Non-pigmented ciliary epithelial cell (primary cell): Measurements from ENCODE around the gene DUSP19.
A peak's percentile ranks its signal among the peaks of the same experiment; 100 is the strongest.
"Not testable (repeated sequence)": the region's sequence is repeated elsewhere in the genome, so short reads cannot be mapped to it uniquely, and the experiment has no call there.

Source experiments
- DNase-seq: peaks from one replicate; pipeline ENCODE4 v3.0.0-alpha.2; 2010; ENCODE audit warnings: low read depth

DUSP19 gene, protein sequence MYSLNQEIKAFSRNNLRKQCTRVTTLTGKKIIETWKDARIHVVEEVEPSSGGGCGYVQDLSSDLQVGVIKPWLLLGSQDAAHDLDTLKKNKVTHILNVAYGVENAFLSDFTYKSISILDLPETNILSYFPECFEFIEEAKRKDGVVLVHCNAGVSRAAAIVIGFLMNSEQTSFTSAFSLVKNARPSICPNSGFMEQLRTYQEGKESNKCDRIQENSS

GRCh38 chr2:183078464-183079138 lies at the start of gene DUSP19:
Gene DUSP19 (plus strand): TSS chr2:183078747. CDS start chr2:183078934, 187 bp downstream.
- peak; percentile 78 for DNase-seq

- DNase-seq = no peak
Observed at GRCh38 chr2:183029219-183029618, 49.3 kb upstream of the DUSP19 start.

- DNase-seq = no peak
Observed at GRCh38 chr2:183031911-183032794, 46.4 kb upstream of the DUSP19 start.

DNA sequence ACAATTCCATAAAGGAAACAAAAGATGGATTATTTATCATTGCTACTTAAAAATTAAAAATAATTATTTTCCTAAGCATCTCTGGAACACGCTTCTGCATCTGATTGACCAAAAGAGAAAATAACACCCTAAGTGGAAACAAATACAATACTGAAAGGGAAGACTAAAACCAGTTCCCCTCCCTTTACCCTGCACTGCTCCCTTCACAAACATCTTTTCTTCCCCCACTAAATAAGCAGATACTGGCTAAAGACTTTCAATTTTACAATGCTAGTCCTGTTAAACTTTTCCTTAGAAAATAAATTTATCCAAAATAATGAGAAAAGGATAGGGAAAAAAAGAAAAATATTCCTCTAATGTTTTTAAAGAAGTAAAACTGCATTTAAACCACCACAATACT lies 44.6 kb upstream of the DUSP19 start:
- no peak for DNase-seq

- DNase-seq = peak; percentile 56
Observed at GRCh38 chr2:183034806-183035205, 43.7 kb upstream of the DUSP19 start.

DNA sequence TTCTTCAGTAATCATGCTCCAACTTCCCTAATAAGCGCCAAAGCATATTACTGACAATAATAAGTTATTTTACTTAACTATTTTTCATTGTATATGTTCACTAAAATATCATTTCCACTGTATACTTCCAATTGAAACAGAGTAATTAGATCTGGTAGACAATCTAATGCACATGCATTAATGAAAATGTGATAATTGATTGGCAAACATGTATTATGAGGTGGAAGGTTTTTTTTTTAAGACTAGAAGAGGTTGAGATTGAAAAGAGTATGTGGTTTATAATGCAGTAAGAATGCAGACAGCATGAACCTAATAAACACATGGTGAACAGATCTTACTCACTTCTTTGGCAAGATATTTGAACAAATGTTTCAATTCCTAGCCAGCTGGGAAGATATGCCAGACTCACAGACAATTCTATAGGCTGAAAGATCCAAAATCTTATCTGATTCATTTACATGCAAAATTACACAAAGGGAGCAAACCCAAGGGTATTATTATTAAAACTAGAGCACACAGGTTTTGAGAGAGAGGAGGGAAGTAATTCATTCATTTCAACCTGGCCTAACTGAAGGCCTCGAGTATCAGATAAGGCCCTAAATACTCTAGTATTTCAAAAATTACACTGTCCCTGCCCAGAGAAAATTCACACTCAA lies 43.1 kb upstream of the DUSP19 start:
- peak; percentile 53 for DNase-seq

DNA sequence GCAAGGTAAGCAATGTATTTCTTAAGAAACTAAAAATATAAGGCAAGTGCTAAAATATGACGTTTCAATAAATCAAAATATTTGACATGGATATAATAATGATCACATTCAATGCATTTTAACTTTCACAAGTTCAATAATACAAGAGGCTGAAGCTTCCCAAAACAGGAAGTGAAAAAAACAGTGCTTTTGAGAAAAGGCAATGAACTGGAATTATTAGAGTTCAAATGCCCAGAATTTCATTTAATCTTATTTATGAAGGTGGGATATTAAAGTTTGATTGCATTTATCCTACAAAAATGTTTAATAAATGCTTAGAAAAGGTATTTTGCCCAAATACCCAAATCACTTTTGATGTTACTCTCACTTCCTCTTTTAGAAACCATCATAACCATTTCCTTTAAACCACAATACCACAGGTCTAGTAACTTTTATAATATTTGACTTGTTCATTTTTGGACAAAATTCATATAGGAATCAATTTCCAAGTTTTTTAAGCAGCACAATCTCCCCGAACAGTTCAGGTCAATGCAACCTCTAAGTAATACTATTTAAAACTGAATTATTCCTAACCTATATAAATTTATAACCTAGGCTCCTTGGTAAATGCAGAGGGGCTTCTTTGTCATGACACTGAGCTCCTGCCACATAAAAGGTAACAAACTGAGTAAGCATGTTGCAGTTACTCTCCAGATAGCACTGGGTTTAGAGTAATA lies 42.4 kb upstream of the DUSP19 start:
- no peak for DNase-seq

DNA sequence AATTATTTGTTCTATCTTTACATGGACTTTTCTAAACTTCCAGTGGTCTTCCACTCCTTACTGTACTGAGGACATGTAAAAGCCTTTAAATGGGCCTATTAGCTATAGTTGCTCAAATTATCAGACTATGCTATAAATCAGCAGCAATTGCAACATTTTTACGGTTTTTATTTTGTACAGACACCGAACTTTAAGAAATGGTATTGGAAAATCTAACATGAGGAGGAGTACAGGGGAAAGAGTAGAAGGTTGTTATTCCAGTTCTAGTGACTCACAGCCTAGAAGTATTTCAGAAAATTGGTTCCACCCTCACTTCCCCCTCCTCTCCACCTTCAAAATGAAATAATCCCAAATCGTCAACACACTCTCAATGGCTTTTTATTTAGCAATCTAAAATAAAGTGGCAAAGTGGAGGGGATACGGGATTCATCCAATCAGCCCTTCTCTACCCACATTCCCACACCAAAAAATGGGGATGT lies 41.4 kb upstream of the DUSP19 start:
- no peak for DNase-seq

- DNase-seq = no peak
Observed at GRCh38 chr2:183037553-183038340, 40.8 kb upstream of the DUSP19 start.

DNA sequence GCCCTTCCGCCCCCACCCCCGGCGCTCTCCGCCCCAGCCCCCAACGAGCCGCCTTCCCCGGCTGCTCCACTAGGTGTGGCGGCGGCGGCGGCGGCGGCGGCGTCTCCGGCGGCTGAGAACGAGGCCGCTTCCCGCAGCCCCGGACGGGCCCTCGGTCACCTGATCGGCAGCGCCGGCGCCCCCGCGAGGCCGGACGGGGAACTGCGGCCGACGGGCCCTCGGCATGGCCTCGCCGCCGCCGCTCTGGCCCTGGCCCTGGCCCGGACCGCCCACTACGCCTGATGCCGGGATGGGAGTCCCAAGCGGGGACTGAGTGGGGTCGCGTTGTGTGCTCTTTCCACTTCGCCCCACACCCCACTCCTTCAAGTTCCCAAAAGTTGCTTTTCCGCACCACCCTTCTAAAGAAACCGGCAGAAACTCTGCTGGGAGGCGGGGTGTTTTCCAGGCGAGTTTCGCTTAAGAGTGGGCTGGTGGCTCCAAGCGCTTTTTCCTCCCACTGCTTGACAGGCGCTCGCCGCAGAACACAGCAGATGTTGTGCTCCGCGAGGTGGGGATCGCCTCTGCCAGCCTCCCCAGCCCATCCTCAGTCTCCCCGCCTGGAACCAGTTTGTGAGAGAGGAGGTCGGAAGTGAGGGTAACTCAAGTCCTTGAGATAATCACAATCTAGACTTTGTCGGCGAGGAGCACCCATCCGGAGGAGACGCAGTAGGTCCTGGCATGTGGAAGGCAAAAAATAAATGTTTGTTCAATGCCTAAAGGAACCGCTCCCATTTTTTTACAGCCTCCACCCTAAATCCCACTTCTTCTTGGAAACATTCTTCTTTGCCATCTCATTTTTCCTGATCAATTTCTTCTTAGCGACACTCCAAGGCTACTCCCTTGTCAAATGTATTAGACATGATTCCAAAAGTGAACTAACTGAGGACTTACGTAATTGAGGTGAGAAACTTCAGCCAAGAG lies 39.9 kb upstream of the DUSP19 start, which contains the start of gene NCKAP1:
NCKAP1 (minus strand) TSS at position 117 of the 960 bp plus-strand sequence. CDS start 358 bp downstream, outside the sequence.
- DNase-seq = no peak

DNA sequence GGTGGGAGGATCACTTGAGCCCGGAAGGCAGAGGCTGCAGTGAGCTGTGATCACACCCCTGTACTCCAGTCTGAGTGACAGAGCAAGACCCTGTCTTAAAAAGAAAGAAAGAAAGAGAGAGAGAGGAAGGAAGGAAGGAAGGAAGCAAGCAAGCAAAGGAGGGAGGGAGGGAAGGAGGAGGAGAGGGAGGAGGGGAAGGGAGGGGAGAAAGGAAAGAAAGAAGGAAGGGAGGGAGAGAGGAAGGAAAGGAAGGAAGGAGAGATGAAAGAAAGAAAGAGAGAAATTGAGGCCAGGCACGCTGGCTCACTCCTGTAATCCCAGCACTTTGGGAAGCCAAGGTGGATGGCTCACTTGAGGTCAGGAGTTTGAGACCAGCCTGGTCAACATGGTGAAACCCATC lies 37.9 kb upstream of the DUSP19 start:
- DNase-seq = no peak

- DNase-seq = not testable (repeated sequence)
Observed at GRCh38 chr2:183043580-183043979, 35.0 kb upstream of the DUSP19 start.

DNA sequence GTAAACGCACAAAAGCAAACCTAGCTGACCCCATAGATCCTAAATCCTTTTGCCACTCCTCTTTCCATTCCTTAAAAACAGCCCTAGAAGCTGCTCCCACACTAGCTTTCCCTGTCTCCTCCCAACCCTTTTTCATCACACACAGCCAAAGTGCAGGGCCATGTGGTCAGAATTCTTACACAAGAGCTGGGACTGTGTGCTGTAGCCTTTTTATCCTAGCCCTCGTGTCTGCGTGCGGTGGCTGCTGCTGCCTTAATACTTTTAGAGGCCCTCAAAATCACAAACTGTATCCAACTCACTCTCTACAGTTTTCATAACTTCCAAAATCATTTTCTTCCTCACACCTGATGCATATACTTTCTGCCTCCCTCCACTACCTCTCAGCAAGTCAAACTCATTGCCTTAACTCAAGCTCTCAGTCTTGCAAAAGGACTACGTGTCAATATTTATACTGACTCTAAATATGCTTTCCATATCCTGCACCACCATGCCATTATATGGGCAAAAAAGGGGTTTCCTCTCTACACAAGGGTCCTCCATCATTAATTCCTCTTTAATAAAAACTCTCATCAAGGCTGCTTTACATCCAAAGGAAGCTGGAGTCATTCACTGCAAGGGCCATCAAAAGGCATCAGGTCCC lies 30.9 kb upstream of the DUSP19 start:
- not testable (repeated sequence) for DNase-seq

DNA sequence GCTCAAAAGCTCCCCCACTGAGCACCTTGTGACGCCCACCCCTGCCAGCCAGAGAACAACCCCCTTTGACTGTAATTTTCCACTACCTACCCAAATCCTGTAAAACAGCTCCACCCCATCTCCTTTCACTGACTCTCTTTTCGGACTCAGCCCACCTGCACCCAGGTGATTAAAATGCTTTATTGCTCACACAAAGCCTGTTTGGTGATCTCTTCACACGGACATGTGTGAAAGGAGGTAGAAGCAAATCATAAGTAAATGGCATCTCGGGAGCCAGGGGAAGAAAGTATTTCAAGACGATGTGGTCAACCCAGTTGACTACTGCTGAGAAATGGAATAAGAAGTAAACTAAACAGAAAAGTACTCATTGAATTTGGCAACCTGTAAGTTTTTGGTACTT lies 29.1 kb upstream of the DUSP19 start:
- no peak for DNase-seq

DNA sequence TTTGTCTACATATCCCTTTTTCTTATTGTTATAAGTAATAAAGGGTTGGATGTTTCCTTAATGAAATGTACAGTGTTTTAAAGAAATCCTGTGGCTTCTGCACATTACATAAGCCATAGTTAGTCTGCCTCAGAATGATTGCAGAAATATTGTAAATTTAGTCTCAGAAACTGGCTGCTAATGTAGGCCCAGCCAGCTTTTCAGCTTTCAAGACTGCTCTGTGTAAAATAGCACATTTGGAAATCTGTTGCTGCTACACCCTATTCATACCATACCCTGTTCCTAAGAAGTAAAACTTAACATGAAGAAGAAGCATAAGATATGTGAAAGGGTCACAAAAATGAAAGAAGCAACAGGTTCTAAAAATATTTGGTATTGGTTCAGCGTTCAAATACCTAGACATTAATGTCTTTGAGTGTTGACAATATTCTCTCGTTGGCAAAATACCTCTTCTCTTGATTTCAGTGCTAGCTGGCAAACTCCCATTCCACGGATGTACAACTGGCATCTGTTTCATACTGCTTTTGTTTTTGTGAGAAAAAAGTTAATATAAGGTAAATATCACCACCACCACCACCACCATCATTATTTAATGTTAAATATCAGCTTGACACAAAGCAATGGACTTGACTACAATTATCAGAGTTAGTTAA lies 21.1 kb upstream of the DUSP19 start:
- no peak for DNase-seq

- DNase-seq = peak; percentile 72
Observed at GRCh38 chr2:183059561-183059960, 19.0 kb upstream of the DUSP19 start.

DNA sequence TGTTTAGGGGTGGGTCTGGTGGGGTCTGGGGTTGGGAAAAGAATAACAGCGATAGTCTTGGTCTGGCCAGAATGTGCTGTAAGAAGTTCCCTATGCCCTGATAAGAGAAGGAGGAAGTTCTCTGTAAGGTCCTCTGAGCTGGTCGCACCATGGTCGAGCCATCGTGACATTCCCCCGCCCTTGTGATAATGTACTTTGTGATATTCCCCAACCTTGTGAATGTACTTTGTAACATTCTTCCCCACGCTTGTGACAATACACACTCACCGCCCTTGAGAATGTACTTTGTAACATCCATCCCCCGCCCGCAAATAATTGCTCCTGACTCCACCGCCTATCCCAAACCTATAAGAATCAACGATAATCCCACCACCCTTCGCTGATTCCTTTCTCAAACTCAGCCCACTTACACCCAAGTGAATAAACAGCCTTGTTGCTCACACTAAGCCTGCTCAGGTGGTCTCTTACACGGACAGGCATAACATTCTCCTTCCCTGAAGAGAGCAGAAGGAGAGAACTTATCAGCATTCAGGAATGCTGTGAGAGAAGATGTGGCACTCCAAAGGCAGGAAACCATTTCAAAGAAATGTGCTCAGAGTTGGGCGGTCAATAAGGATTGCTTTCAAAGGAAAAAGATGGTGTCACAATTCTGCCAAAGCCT lies 17.8 kb upstream of the DUSP19 start:
- no peak for DNase-seq

GRCh38 chr2:183063083-183063482 lies 15.5 kb upstream of the DUSP19 start:
- DNase-seq = no peak
